OCI-LY7 (cell line): ENCODE measurements around the gene GPHN. TPM values are rescaled to one million over a fixed set of nuclear protein-coding genes. Genes with fewer than 3 reads are reported as not detected.

Experiments
- BruUV-seq: library from RNA; stranded (reverse); fragments of 400-500 nt; replicated peaks from 2 replicates; lab custom pipeline; 2021; lab: Mats Ljungman, UMichigan
- CTCF ChIA-PET: fragments of 300-600 bp; sonication (Branson Sonifier 250); formaldehyde crosslinking; loops from one replicate; lab custom pipeline; 2022; ENCODE audit warnings: antibody characterized with exemption; ENCODE audit not compliant: unreplicated experiment; lab: Charles Lee
- POLR2A ChIA-PET: fragments of 300-600 bp; sonication (Branson Sonifier 250); formaldehyde crosslinking; loops from one replicate; lab custom pipeline; 2022; ENCODE audit warnings: antibody characterized with exemption; lab: Charles Lee
- DNase-seq: peaks from one replicate; pipeline ENCODE4 v3.0.0-alpha.2; 2015; ENCODE audit warnings: low spot score
- H2AFZ ChIP-seq: fragments of 200-600 bp; sonication (generic), shearing (Covaris generic); 2 replicates; pipeline ENCODE4 v1.6.1; 2014; ENCODE audit warnings: mild to moderate bottlenecking, antibody characterized with exemption, low read length, moderate library complexity
- H3K27ac ChIP-seq: fragments of 200-600 bp; sonication (generic); 2 replicates; pipeline ENCODE4 v1.5.1; 2014; ENCODE audit warnings: mixed run types, low read depth, mild to moderate bottlenecking, moderate library complexity, low read length, inconsistent platforms; ENCODE audit not compliant: poor library complexity, severe bottlenecking
- H3K36me3 ChIP-seq: fragments of 200-600 bp; sonication (generic); 2 replicates; pipeline ENCODE4 v1.6.1; 2014; ENCODE audit warnings: mild to moderate bottlenecking, antibody characterized with exemption, low read length, moderate library complexity, mixed read lengths; ENCODE audit not compliant: insufficient read depth
- H3K4me1 ChIP-seq: fragments of 200-600 bp; sonication (generic); 2 replicates; pipeline ENCODE4 v1.5.1; 2014; ENCODE audit warnings: mild to moderate bottlenecking, low read length; ENCODE audit not compliant: insufficient read depth, poor library complexity, severe bottlenecking
- H3K4me2 ChIP-seq: fragments of 200-600 bp; sonication (generic); 2 replicates; pipeline ENCODE4 v1.6.1; 2014; ENCODE audit warnings: mild to moderate bottlenecking, low read length
- H3K4me3 ChIP-seq: fragments of 200-600 bp; sonication (generic); 2 replicates; pipeline ENCODE4 v1.5.1; 2014; ENCODE audit warnings: mild to moderate bottlenecking, low read depth, low read length; ENCODE audit not compliant: poor library complexity, severe bottlenecking
- H3K79me2 ChIP-seq: fragments of 200-600 bp; sonication (generic); 2 replicates; pipeline ENCODE4 v1.6.1; 2016; ENCODE audit warnings: low read depth, mild to moderate bottlenecking, low read length, moderate library complexity, mixed read lengths; ENCODE audit not compliant: insufficient read depth
- H3K9me2 ChIP-seq: fragments of 200-600 bp; sonication (generic); 2 replicates; pipeline ENCODE4 v1.6.1; 2016; ENCODE audit warnings: mild to moderate bottlenecking, low read length, mixed read lengths; ENCODE audit not compliant: insufficient read depth
- H3K9me3 ChIP-seq: fragments of 200-600 bp; sonication (generic); 2 replicates; pipeline ENCODE4 v1.6.1; 2014; ENCODE audit warnings: mild to moderate bottlenecking, mixed run types, low read length, mixed read lengths
- H4K20me1 ChIP-seq: fragments of 200-600 bp; sonication (generic); 2 replicates; pipeline ENCODE4 v1.6.1; 2014; ENCODE audit warnings: mild to moderate bottlenecking, antibody characterized with exemption, low read length, moderate library complexity, mixed read lengths; ENCODE audit not compliant: insufficient read depth
- EZH2phosphoT487 ChIP-seq: fragments of 200-600 bp; sonication (generic); IDR thresholded peaks from 2 replicates; pipeline ENCODE4 v1.6.1; 2018; ENCODE audit warnings: low read depth, borderline replicate concordance, mild to moderate bottlenecking, mixed run types, antibody characterized with exemption, low read length, moderate library complexity, mixed read lengths
- intact Hi-C: fragments of 100-400 bp; cut with micrococcal nuclease; formaldehyde crosslinking; loops from one replicate; pipeline ENCODE4 v1.10.0; 2022; ENCODE audit not compliant: unreplicated experiment
- total RNA-seq, 2 experiments: library from RNA; depleted of rRNA in 1 of 2; stranded (reverse); fragments of >200 nt in 1 of 2; shearing (Covaris generic) in 1 of 2; gene quantifications; 2 replicates each; pipeline ENCODE4 v1.2.3, GENCODE V29; 2014 to 2022
- TF ChIP-seq, protein P1 (sequence below): fragments of 200-600 bp; sonication (generic); conservative IDR thresholded peaks from 2 replicates; pipeline ENCODE4 v1.5.1; 2014; ENCODE audit warnings: mild to moderate bottlenecking, antibody characterized with exemption, low read length, moderate library complexity, mixed read lengths

Gene GPHN
- total RNA-seq, 2 experiments from 2014 or later: not detected

DNA sequence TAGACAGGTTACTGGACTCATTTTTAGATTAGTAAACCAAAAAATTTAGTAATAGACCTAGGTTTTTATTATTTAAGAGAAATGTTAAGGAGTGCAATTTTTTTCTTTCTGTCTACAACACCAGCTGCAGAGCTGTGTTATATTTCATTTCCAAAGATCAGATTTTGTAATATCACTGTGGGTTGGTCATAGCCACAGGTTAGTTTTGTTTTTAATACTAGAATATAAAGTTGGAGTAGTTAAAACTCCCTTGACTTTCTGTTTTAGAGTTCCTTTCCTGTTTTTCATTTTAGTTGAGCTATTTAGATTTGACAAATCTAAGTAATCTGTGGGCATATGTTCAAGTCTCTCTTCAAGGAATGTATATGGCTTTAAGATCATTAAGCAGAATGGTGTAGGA lies 650.6 kb downstream of the GPHN start:
- ChIA-PET CTCF (no interaction called here), POLR2A (interaction anchor here (0.7 to 1.2 kb wide), 2 partner anchors 9 to 417 kb away, joined by 3 read pairs; no protein-coding TSS in a partner anchor)
- TF ChIP-seq, protein P1, sequence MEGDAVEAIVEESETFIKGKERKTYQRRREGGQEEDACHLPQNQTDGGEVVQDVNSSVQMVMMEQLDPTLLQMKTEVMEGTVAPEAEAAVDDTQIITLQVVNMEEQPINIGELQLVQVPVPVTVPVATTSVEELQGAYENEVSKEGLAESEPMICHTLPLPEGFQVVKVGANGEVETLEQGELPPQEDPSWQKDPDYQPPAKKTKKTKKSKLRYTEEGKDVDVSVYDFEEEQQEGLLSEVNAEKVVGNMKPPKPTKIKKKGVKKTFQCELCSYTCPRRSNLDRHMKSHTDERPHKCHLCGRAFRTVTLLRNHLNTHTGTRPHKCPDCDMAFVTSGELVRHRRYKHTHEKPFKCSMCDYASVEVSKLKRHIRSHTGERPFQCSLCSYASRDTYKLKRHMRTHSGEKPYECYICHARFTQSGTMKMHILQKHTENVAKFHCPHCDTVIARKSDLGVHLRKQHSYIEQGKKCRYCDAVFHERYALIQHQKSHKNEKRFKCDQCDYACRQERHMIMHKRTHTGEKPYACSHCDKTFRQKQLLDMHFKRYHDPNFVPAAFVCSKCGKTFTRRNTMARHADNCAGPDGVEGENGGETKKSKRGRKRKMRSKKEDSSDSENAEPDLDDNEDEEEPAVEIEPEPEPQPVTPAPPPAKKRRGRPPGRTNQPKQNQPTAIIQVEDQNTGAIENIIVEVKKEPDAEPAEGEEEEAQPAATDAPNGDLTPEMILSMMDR: no peak
- no peak for TF ChIP-seq EZH2phosphoT487
- Histone ChIP-seq H3K36me3 (no peaks in the 10 kb centered on the region), H3K9me2 (no peaks in the 10 kb centered on the region), H3K4me3 (no peak overlapping the region), H4K20me1 (no peaks in the 10 kb centered on the region), H3K79me2 (no peaks in the 10 kb centered on the region), H3K9me3 (no peaks in the 10 kb centered on the region), H3K27ac (no peak overlapping the region), H2AFZ (no peak overlapping the region), H3K4me2 (no peak overlapping the region), H3K4me1 (no peaks in the 10 kb centered on the region)
- no TSS peak for BruUV-seq
- intact Hi-C loops: no loop called here
- DNase-seq: no peak

DNA sequence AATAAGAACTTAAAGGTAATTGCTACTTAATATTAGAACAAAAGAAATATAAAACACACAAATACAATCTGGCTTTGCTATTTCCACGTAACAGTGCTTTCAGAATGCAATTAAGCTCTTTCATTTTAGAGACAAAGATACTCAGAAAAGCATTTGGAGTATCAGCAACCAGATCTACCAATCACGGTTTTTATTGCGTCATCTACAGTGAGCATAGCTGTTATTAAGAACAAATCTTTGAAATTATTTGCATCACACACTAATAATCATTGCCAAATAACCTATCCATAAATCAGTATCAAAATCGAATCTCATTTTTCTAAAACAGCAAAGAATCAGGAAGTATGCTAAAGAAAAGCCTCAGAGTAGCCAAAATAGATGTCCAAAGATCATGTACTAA lies 654.4 kb downstream of the GPHN start:
- Histone ChIP-seq H3K4me2 (no peak overlapping the region), H3K9me2 (no peaks in the 10 kb centered on the region), H3K4me3 (no peak overlapping the region), H3K79me2 (no peaks in the 10 kb centered on the region), H4K20me1 (no peaks in the 10 kb centered on the region), H3K9me3 (no peaks in the 10 kb centered on the region), H3K4me1 (no peaks in the 10 kb centered on the region), H3K36me3 (no peaks in the 10 kb centered on the region), H2AFZ (no peak overlapping the region), H3K27ac (no peak overlapping the region)
- ChIA-PET CTCF (no interaction called here), POLR2A (no interaction called here)
- intact Hi-C loops: loop anchor here (10.0 kb wide), 2 partner anchors 262 to 542 kb away; partner anchors contain the start of gene RDH12
- no peak for TF ChIP-seq EZH2phosphoT487
- TF ChIP-seq, protein P1: no peak
- no peak for DNase-seq
- no TSS peak for BruUV-seq

DNA sequence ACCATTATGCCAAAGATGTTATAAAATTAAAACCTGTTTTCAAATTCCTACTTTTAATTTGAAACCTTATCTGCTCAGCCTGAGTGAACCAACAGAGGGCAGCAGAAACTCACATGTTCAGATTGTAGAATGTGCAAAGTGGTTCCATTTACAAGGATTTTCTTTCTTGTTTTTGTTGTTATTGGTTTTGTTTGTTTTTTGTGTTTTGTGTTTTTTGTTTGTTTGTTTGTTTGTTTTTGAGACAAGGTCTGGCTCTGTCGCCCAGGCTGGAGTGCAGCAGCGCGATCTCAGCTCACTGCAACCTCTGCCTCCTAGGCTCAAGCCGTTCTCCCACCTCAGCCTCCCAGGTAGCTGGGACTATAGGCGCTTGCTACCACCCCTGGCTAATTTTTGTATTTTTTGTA lies 658.5 kb downstream of the GPHN start:
- H3K9me3 ChIP-seq: no peaks in the 10 kb centered on the region
- no TSS peak for BruUV-seq
- CTCF ChIA-PET: no interaction called here

More for the DNA sequence above, 658.5 kb downstream of the GPHN start:
- no peaks in the 10 kb centered on the region for H3K4me1 ChIP-seq
- H3K4me2 ChIP-seq: no peak overlapping the region
- peak; percentile 49 for DNase-seq
- H3K27ac ChIP-seq: no peak overlapping the region
- H4K20me1 ChIP-seq: no peaks in the 10 kb centered on the region
- no peak overlapping the region for H3K4me3 ChIP-seq
- TF ChIP-seq, protein P1: peak; percentile 94
- TF ChIP-seq EZH2phosphoT487: no peak
- no peaks in the 10 kb centered on the region for H3K79me2 ChIP-seq
- POLR2A ChIA-PET: interaction anchor here (0.9 kb wide), 1 partner anchor 110 kb away, joined by 3 read pairs; no protein-coding TSS in a partner anchor
- intact Hi-C loops: loop anchor here (1.0 to 10.0 kb wide), 4 partner anchors 120 to 538 kb away; partner anchors contain the start of gene RDH12
- no peaks in the 10 kb centered on the region for H3K9me2 ChIP-seq
- H2AFZ ChIP-seq: no peak overlapping the region
- H3K36me3 ChIP-seq: no peaks in the 10 kb centered on the region
